ENCODE data around the gene RBMXL3.

Gene RBMXL3

GRCh38 chrX:115189110-115189509 is at the start of gene RBMXL3:
Gene RBMXL3 (plus strand): TSS chrX:115189410. CDS start chrX:115189442, 32 bp downstream.
- no peak within 1 kb of the TSS for H3K27ac ChIP-seq
- no peak for TF ChIP-seq CTCF (conservative IDR thresholded peaks at IDR 0.05)

- no peak overlapping the region for H3K27ac ChIP-seq
- TF ChIP-seq CTCF (conservative IDR thresholded peaks at IDR 0.05) = no peak
These were observed 47.2 kb upstream of the RBMXL3 start for GRCh38 chrX:115142057-115142456.

GRCh38 chrX:115147220-115147619 is 42.0 kb upstream of the RBMXL3 start:
- H3K27ac ChIP-seq = no peak overlapping the region
- peak; percentile 42 for TF ChIP-seq CTCF (conservative IDR thresholded peaks at IDR 0.05)

- H3K27ac ChIP-seq = no peak overlapping the region
- TF ChIP-seq CTCF (conservative IDR thresholded peaks at IDR 0.05) = no peak
These were observed 16.0 kb upstream of the RBMXL3 start for GRCh38 chrX:115173181-115173580.

- no peak for TF ChIP-seq CTCF (conservative IDR thresholded peaks at IDR 0.05)
- H3K27ac ChIP-seq = no peak overlapping the region
These were observed 14.7 kb upstream of the RBMXL3 start for GRCh38 chrX:115174548-115174947.

- TF ChIP-seq CTCF (conservative IDR thresholded peaks at IDR 0.05) = no peak
- H3K27ac ChIP-seq = no peak overlapping the region
These were observed 11.3 kb upstream of the RBMXL3 start for GRCh38 chrX:115177932-115178331.

- H3K27ac ChIP-seq = no peak overlapping the region
- TF ChIP-seq CTCF (conservative IDR thresholded peaks at IDR 0.05) = no peak
These were observed 10.7 kb upstream of the RBMXL3 start for GRCh38 chrX:115178473-115178872.

GRCh38 chrX:115183980-115184379 is 5.2 kb upstream of the RBMXL3 start:
- H3K27ac ChIP-seq = no peak overlapping the region
- TF ChIP-seq CTCF (conservative IDR thresholded peaks at IDR 0.05) = no peak
